Keratinocyte (primary cell): ENCODE results near the gene DAPK3. TPM values are rescaled to one million over a fixed set of nuclear protein-coding genes. Genes with fewer than 3 reads are reported as not detected.

ENCODE experiments used
- DNase-seq: peaks from one replicate; pipeline ENCODE4 v3.0.0-alpha.2; 2011; ENCODE audit warnings: low read depth, missing footprints, low spot score
- FAIRE-seq: peaks from 2 replicates; lab custom pipeline; 2011; peaks lifted over from hg19 to GRCh38; lab: Jason Lieb, UNC
- H2AFZ ChIP-seq: 2 replicates; pipeline ENCODE4 v1.6.0; 2012; ENCODE audit warnings: low read length, control low read depth, inconsistent platforms; ENCODE audit not compliant: control insufficient read depth
- H3K27ac ChIP-seq: 2 replicates; pipeline ENCODE4 v1.5.1; 2011; ENCODE audit warnings: low read length; ENCODE audit not compliant: control insufficient read depth, insufficient read depth
- H3K27me3 ChIP-seq: 3 replicates; pipeline ENCODE4 v1.6.0; 2011; ENCODE audit warnings: low read length; ENCODE audit not compliant: control insufficient read depth, insufficient read depth; ENCODE audit errors: extremely low read depth
- H3K36me3 ChIP-seq, 2 experiments: 2 replicates in 1 of 2; 3 replicates in 1 of 2; pipeline ENCODE4 v1.5.1; 2011; ENCODE audit warnings: low read length in 2 of 2, mild to moderate bottlenecking in 1 of 2; ENCODE audit not compliant: control insufficient read depth in 2 of 2, insufficient read depth in 2 of 2; ENCODE audit errors: extremely low read depth in 1 of 2
- H3K4me1 ChIP-seq: 3 replicates; pipeline ENCODE4 v1.5.1; 2011; ENCODE audit warnings: low read length; ENCODE audit not compliant: control insufficient read depth, insufficient read depth; ENCODE audit errors: extremely low read depth
- H3K4me2 ChIP-seq: 3 replicates; pipeline ENCODE4 v1.6.0; 2011; ENCODE audit warnings: low read depth, low read length; ENCODE audit not compliant: control insufficient read depth, insufficient read depth; ENCODE audit errors: extremely low read depth
- H3K4me3 ChIP-seq, 3 experiments: fragments of 200-600 bp in 1 of 3; sonication (generic) in 1 of 3; 2 replicates in 2 of 3; 3 replicates in 1 of 3; pipeline ENCODE4 v1.5.1; 2011 to 2016; ENCODE audit warnings: low read length in 3 of 3, mild to moderate bottlenecking in 3 of 3, control low read depth in 2 of 3, inconsistent platforms in 1 of 3, low read depth in 1 of 3, mixed read lengths in 1 of 3, mixed run types in 1 of 3, moderate library complexity in 1 of 3; ENCODE audit not compliant: control insufficient read depth in 2 of 3, insufficient read depth in 2 of 3; ENCODE audit errors: extremely low read depth in 1 of 3
- H3K79me2 ChIP-seq: 2 replicates; pipeline ENCODE4 v1.6.0; 2012; ENCODE audit warnings: low read length; ENCODE audit not compliant: control insufficient read depth, insufficient read depth
- H3K9ac ChIP-seq: 3 replicates; pipeline ENCODE4 v1.6.0; 2011; ENCODE audit warnings: low read length; ENCODE audit not compliant: control insufficient read depth, insufficient read depth; ENCODE audit errors: extremely low read depth
- H3K9me1 ChIP-seq: 3 replicates; pipeline ENCODE4 v1.6.0; 2011; ENCODE audit warnings: low read length; ENCODE audit not compliant: control insufficient read depth, insufficient read depth; ENCODE audit errors: extremely low read depth
- H3K9me3 ChIP-seq: 2 replicates; pipeline ENCODE4 v1.5.1; 2012; ENCODE audit warnings: low read depth, low read length; ENCODE audit not compliant: control insufficient read depth
- H4K20me1 ChIP-seq: 3 replicates; pipeline ENCODE4 v1.6.0; 2011; ENCODE audit warnings: low read length; ENCODE audit not compliant: control insufficient read depth, insufficient read depth; ENCODE audit errors: extremely low read depth
- EZH2 ChIP-seq: IDR thresholded peaks from one replicate; pipeline ENCODE4 v1.6.1; 2012; ENCODE audit warnings: inconsistent platforms, mild to moderate bottlenecking, low read length, moderate library complexity
- dilution Hi-C: fragments of 300-500 bp; cut with MboI; formaldehyde crosslinking; loops from one replicate; pipeline ENCODE4 v1.7.0; 2020; ENCODE audit warnings: low sequenced_read_pairs; ENCODE audit not compliant: extremely low pct_ligation_motif_present
- polyA plus RNA-seq, 5 experiments: library from polyadenylated mRNA; depleted of rRNA in 3 of 5; stranded (reverse) in 3 of 5; stranded (forward) in 1 of 5; unstranded in 1 of 5; fragments of >200 nt; gene quantifications; 1 replicate in 1 of 5; 2 replicates in 3 of 5; 3 replicates in 1 of 5; pipeline versions ENCODE4 v1.2.1 to v1.2.3, GENCODE V29; 2011 to 2012; ENCODE audit warnings: missing spikeins in 2 of 5, low read depth in 1 of 5, low replicate concordance in 1 of 5
- TF ChIP-seq, protein P1 (sequence below), 3 experiments: IDR thresholded peaks in 1 of 3; conservative IDR thresholded peaks in 1 of 3; optimal IDR thresholded peaks in 1 of 3; 2 replicates in 2 of 3; 3 replicates in 1 of 3; pipeline versions ENCODE3 to v1.5.1; 2011; ENCODE audit warnings: low read length in 3 of 3, mild to moderate bottlenecking in 3 of 3, moderate library complexity in 2 of 3, control low read depth in 1 of 3, inconsistent platforms in 1 of 3; ENCODE audit not compliant: insufficient read depth in 2 of 3; ENCODE audit errors: extremely low read depth in 1 of 3

DAPK3 gene
- polyA plus RNA-seq, 1 donor (not counting 4 experiments of a cell fraction or from before 2014, with no cell fraction given): 57.3 TPM

GRCh38 chr19:4010808-4011110, 39.9 kb upstream of the DAPK3 start:
- Histone ChIP-seq H2AFZ (no peak overlapping the region), H3K9me3 (no peaks in the 10 kb centered on the region), H3K79me2 (peaks cover 47% of the 10 kb centered on the region), H3K4me2 (no peak overlapping the region), H4K20me1 (peaks cover 3% of the 10 kb centered on the region), H3K4me3 (no peak overlapping the region), H3K27me3 (no peaks in the 10 kb centered on the region), H3K36me3 (peaks cover 21% of the 10 kb centered on the region in 2 experiments), H3K9me1 (no peaks in the 10 kb centered on the region), H3K4me1 (peaks cover 14% of the 10 kb centered on the region), H3K9ac (no peak overlapping the region), H3K27ac (no peak overlapping the region)
- FAIRE-seq (no peak), DNase-seq (no peak)
- TF ChIP-seq, protein P1, sequence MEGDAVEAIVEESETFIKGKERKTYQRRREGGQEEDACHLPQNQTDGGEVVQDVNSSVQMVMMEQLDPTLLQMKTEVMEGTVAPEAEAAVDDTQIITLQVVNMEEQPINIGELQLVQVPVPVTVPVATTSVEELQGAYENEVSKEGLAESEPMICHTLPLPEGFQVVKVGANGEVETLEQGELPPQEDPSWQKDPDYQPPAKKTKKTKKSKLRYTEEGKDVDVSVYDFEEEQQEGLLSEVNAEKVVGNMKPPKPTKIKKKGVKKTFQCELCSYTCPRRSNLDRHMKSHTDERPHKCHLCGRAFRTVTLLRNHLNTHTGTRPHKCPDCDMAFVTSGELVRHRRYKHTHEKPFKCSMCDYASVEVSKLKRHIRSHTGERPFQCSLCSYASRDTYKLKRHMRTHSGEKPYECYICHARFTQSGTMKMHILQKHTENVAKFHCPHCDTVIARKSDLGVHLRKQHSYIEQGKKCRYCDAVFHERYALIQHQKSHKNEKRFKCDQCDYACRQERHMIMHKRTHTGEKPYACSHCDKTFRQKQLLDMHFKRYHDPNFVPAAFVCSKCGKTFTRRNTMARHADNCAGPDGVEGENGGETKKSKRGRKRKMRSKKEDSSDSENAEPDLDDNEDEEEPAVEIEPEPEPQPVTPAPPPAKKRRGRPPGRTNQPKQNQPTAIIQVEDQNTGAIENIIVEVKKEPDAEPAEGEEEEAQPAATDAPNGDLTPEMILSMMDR (optimal IDR thresholded peaks at IDR 0.05 in 1 of 3, IDR thresholded peaks at IDR 0.05 in 1 of 3, conservative IDR thresholded peaks at IDR 0.05 in 1 of 3; ENCODE audit: extremely low read depth in 1 of 3, insufficient read depth in 2 of 3, low read length in 3 of 3): no peak
- TF ChIP-seq EZH2: no peak
- dilution Hi-C loops: no loop called here

- DNase-seq (no peak), FAIRE-seq (no peak)
- H3K4me3 ChIP-seq: no peak overlapping the region
- dilution Hi-C loops: no loop called here
- H3K36me3 ChIP-seq: peaks cover 19 to 21% of the 10 kb centered on the region in 2 experiments
- H3K9me3 ChIP-seq: no peaks in the 10 kb centered on the region
- no peaks in the 10 kb centered on the region for H4K20me1 ChIP-seq
- no peaks in the 10 kb centered on the region for H3K9me1 ChIP-seq
- H3K79me2 ChIP-seq: peaks cover 47% of the 10 kb centered on the region
- peaks cover 14% of the 10 kb centered on the region for H3K4me1 ChIP-seq
- no peaks in the 10 kb centered on the region for H3K27me3 ChIP-seq
- TF ChIP-seq, protein P1 (optimal IDR thresholded peaks at IDR 0.05 in 1 of 3, IDR thresholded peaks at IDR 0.05 in 1 of 3, conservative IDR thresholded peaks at IDR 0.05 in 1 of 3; ENCODE audit: extremely low read depth in 1 of 3, insufficient read depth in 2 of 3, low read length in 3 of 3): no peak
- no peak for TF ChIP-seq EZH2
- no peak overlapping the region for H2AFZ ChIP-seq
- H3K4me2 ChIP-seq: peak overlapping the region; percentile 27
- H3K27ac ChIP-seq: no peak overlapping the region
- H3K9ac ChIP-seq: no peak overlapping the region
These were observed 39.3 kb upstream of the DAPK3 start for GRCh38 chr19:4009990-4010807.
